ENCODE results near the gene NDUFA12.

The NDUFA12 gene

DNA sequence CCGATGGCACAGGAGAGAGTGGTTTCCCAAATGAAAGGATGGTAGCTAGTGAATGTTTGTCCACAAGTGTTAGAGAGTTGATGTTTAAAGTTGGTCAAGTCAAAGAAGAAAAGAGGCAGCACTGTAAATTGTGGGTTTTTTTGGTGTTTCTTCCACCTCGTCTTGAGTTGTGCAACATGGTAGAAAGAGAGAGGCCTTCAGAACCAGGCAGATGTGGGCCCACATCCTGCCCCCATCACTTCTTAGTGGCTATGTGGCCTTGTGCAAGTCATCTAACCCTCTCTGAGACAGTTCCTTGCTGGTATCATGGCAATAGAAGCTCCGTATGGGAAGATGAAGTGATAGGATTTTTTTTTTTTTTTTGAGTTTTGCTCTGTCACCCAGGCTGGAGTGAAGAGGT is 60.8 kb downstream of the NDUFA12 start:
- DNase-seq (ENCODE audit: low spot score), result no peak
- no peak for FAIRE-seq

DNA sequence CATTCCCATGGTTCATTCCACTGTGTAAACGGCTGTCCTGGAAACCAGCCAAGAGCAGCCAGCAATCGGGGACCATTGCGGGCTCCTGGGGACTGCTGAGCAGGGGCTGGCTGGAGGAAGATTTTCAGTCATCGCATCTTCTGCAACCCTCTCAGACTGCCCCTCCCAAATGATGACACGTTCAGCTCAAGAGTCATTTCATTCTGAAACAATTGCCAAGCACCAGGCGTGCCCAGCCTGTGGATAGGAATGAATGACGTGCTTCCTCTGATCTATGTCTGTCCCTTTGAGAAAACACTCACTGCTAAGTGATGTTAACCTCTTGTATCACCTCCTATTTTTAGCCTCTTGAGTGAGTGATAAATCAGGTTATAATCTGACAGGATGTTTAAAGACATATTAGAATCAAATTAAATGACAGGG is 62.0 kb downstream of the NDUFA12 start:
- FAIRE-seq (no peak), DNase-seq (ENCODE audit: low spot score) (no peak)

DNA sequence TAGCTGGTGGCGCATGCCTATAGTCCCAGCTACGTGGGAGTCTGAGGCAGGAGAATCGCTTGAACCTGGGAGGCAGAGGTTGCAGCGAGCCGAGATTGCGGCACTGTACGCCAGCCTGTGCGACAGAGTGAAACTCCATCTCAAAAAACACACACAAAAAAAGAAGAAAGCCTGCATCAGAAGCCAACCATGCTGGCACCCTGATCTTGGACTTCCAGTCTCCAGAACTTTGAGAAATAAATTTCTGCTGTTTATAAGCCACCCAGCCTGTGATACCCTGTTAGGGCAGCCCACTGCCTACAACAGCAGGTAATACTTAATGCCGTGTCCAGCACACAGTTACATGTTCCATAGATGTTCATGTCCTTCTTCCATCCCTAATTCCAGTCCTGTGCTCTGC is 62.7 kb downstream of the NDUFA12 start:
- DNase-seq (ENCODE audit: low spot score) (no peak), FAIRE-seq (no peak)

DNA sequence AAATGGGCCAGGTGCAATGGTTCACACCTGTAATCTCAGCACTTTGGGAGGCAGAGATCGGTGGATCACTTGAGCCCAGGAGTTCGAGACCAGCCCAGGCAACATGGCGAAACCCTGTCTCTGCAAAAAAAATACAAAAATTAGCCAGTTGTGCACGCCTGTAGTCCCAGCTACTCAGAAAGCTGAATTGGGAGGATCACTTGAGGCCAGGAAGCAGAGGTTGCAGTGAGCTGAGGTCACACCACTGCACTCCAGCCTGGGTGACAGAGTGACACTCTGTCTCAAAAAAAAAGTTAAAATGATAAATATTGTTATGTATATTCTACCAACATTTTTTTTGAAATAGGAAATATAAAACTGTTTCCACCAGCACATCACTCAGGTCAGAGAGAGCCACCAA is 64.9 kb downstream of the NDUFA12 start:
- FAIRE-seq, result no peak
- no peak for DNase-seq (ENCODE audit: low spot score)

DNA sequence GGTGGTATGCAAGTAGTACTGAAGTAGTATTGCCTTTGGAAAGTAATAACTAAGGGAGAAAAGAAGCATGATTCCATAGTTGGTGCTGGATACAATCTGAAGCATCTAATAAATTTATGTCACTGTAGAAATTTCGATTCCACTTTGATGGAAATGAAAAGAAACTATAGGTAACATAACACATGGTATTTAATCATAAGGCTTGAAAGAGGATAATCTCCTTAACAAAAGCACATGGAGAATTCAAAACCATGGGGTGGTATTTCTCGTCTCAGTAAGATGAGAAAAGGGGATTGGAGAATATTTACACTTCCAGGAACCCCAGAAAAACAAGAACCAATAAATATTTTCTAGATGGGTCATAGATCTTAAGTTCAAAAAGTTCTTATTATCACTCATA is 72.7 kb downstream of the NDUFA12 start:
- DNase-seq (ENCODE audit: low spot score) (no peak), FAIRE-seq (no peak)

DNA sequence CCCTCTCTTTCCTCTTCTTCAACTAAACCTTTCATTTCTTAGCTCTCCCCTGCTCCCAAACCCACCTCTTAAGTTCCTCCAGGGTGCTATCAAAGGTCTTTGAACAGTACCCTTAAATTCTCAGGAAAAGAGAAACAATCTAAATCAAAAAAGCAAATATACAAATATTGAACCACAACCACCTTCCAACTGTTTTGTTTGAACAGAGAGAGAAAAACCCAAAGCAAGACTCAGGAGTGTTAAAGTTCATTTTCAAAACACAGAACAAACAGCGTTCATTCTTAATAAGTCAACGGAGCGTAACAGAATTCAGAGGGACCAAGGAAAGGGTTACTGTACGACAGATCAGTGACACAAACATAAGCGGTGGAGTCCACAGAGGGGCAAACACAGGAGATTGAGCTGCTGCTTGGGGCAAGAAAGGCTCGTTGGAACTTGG is 73.3 kb downstream of the NDUFA12 start:
- no peak for DNase-seq (ENCODE audit: low spot score)
- FAIRE-seq, result no peak

DNA sequence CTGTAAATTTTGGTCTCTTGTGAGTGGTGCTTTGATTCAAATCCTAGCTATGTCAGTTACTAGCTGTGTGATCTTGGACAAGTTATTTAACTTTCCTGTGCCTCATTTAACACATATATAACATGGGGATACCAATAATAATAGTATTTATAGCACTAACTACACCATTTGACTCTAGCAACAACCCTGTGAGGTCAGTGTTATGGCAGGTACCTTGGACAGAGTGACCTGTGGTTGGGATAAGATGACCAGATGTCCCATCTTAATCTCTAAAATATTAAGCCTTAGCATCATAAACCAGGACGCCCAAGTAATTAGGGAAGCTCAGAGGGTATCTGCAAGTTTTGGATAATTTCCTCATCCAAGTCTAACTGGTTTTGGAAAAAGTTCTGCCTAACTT is 73.7 kb downstream of the NDUFA12 start:
- FAIRE-seq, result no peak

DNA sequence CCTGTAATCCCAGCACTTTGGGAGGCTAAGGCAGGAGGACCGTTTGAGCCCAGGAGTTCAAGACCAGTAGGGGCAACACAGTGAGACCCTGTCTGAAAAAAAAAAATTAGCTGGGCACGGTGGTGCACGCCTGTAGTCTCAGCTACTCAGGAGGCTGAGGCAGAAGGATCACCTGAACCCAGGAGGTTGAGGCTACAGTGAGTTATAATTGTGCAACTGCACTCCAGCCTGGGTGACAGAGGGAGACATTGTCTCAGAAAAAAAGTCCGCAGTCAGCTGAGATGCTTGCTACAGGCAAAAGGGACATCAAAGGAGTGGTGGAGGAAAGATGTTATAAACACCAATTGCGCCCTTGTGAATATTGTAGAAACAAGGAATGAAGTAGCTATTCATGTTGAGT is 77.8 kb downstream of the NDUFA12 start:
- DNase-seq (ENCODE audit: low spot score), result no peak
- FAIRE-seq, result no peak

More for the DNA sequence above, 73.7 kb downstream of the NDUFA12 start:
- DNase-seq (ENCODE audit: low spot score), result no peak

DNA sequence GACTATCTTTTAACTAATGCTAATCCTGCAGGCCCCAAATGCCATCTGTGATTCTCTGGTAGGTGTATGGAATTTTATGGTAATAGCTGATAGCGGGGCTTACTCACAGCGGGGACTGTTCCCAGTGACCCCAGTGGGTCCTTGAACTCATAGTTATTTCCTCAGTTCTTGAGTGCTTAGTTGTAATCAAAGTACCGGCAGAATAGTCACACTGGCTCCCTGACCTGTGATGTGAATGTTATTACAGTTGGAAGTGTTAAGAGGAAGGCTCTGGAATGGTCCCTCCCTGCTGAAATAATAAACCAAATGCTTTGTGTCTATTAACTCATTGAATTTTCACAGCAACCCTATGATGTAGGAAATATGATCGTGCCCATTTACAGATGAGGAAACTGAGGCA is 78.3 kb downstream of the NDUFA12 start:
- FAIRE-seq (no peak), DNase-seq (ENCODE audit: low spot score) (no peak)

DNA sequence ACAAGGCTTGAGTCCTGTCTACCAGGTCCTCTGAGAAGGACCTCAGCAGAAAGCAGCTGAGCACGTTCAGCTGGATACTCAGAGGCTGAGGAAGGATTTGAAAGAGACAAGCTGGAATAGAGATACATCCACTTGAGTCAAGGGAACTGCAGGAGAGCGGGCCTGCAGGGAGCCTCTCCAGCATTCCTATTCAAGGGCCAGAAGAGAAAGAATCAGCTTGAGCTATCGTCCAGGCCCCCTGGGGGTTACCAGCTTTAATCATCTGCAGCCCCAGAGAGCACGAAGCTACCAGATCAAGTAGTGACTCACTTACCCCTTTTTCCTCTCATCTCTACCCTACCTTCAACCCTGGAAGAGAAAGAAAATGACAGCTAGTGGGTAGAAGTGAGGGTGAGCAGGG is 80.9 kb downstream of the NDUFA12 start:
- FAIRE-seq, result no peak
- no peak for DNase-seq (ENCODE audit: low spot score)

Measured in RCC 7860 (cell line).